DLD1 (cell line): ENCODE measurements around the gene SLC5A10.
"Not testable (repeated sequence)": the region's sequence is repeated elsewhere in the genome, so short reads cannot be mapped to it uniquely, and the experiment has no call there.

Source experiments
- in situ Hi-C: cut with HindIII; loops from 2 replicates; pipeline ENCODE4 v1.10.0; 2017; ENCODE audit warnings: low sequenced_read_pairs

The SLC5A10 gene

DNA sequence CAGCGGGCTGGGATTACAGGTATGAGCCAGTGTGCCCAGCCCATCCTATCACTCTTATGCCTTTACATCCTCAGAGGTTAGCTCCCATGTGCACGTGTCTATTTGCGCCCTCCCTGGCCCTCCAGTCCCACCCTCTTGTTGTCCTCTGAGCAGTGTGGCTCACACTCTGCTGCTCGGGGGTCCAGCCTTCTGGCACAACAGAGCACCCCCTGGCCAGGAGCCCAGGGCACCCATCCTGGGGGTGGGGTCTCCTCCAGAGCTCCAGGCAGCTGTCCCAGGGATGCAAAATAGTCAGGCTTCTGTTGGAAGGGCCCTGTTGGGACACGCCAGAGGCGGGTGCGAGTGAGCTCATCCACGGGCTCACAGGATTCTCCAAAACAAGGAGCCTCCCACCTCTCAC lies 64.3 kb downstream of the SLC5A10 start:
- in situ Hi-C loops, result no loop called here

DNA sequence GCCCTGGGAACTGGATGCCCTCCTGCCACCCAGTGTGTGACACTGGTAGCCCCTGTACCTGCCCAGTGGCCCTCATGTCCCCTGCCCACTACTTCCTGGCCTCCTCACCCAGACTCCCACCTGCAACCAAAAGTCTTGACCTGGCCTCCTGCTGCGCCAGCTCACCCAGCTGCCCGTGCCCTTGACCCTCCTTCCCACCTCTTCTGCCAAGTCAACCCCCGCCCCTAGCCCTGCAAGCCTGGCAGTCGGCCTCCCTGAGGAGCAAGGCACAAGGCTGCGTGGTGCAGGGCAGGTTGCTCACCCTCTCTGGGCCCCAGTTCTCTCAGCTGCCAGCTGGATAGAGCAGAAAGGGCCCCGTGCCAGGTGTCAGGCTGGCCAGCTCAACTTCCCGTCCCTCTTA lies 64.9 kb downstream of the SLC5A10 start:
- in situ Hi-C loops, result no loop called here

DNA sequence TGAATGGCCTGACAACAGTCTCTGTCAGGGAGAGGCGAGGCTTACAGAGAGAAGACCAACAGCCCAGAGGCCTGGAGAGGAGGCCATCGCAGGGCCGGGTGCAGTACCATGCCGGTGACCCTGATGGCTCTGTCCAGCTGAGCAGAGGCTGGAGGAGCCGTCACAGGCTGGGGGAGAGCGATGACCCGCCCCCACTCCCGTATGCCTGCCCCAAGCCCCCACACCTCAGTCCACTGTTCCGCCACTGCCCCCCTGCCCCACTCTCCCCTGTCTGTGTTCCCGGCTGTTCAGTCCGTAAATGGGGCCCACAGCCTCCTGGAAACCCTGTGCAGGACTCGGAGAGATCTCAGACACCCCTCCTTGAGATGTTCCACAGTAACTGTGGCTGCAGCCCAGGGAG lies 65.4 kb downstream of the SLC5A10 start:
- in situ Hi-C loops, result no loop called here

DNA sequence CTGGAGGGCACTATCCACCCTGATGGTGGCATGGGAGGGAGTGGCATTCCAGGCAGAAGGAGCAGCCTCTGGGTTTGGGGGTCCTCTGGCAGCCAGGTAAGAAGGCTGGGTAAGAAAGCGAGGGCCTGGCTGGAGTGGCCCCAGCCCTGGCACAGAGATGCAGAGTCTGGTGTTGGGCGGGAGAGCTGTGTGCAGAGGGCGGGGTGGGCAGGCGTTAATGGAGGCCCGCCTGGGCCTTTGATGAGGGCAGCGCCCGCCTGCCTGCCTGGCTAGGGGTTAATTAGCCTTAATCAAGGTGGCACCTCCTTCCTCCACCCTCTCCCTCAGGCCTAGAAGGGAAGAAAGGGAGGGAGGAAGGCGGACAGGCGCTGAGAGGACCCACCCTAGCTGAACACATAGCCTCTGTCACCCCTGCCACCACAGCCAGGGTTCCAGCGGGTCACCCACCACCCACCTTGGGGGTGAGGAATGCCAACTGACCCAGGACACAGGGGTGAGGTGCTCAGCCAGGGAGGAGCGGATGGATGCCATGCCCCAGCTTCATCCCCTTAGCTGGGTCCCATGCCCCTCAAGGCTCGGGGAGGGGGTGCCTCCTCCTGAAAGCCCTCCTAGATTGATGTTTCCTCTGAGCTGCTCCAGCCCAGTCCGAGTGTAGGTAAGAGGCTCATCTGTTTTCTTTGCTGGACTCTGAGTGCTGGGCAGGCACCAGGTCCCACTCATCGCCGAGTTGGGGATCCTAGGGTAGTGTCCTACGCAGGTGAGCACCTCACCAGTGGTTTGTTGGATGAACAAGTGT lies 66.0 kb downstream of the SLC5A10 start:
- in situ Hi-C loops, result no loop called here

DNA sequence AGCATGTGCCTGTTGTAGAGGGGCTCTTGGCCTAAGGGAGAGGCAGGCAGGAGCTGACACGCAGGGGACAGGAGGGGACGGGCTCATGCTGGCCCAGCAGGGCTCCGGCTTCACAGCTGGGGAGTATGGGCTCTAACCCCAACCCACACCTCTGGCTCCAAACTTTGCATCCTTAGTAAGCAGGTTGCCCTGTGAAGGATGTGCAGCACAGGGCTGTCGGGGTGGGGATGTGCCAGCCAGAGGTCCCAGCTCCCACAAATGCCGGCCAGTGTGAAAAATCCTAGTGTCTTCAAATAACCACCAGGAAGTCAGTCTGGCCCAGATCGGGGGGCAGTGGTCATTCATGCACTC lies 66.6 kb downstream of the SLC5A10 start:
- in situ Hi-C loops, result no loop called here

DNA sequence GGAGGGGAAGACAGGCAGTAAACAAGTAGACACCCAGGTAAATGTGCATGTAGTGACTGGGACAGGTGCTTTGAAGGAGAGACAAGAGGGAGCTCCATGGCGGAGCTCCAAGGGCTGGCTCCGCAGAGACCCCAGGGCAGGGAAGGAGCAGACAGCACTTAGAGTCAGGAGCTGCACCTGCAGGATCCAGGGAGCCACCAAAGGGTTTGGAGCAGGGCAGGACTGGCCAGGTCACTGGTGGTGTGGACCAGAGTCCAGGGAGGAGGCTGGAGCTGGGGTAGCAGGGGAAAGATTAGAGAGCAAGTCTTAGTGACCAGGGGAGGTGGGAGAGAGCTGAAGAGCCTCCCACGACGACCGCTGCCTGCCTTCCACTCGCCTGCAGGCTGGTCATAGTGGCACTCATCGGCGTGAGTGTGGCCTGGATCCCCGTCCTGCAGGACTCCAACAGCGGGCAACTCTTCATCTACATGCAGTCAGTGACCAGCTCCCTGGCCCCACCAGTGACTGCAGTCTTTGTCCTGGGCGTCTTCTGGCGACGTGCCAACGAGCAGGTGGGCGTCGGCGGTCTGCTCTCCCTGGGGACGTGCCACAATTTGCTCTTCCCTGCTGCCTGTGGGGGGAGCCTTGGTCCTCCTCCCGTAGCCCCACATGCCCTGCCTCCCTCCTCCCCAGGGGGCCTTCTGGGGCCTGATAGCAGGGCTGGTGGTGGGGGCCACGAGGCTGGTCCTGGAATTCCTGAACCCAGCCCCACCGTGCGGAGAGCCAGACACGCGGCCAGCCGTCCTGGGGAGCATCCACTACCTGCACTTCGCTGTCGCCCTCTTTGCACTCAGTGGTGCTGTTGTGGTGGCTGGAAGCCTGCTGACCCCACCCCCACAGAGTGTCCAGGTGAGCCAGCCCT lies 67.3 kb downstream of the SLC5A10 start:
- in situ Hi-C loops, result no loop called here

DNA sequence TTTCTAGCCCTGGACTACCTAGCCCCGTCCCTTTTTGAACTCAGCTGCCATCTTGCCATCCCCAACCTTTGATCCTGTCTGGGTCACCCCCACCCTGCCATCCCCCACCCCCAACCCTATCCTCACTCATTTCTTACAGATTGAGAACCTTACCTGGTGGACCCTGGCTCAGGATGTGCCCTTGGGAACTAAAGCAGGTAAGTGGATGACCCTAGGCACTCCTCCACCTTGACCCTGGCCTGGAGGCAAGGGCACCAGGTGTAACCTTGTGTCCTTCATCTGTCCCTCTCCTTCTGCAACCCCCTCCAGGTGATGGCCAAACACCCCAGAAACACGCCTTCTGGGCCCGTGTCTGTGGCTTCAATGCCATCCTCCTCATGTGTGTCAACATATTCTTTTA lies 68.1 kb downstream of the SLC5A10 start:
- in situ Hi-C loops, result no loop called here

DNA sequence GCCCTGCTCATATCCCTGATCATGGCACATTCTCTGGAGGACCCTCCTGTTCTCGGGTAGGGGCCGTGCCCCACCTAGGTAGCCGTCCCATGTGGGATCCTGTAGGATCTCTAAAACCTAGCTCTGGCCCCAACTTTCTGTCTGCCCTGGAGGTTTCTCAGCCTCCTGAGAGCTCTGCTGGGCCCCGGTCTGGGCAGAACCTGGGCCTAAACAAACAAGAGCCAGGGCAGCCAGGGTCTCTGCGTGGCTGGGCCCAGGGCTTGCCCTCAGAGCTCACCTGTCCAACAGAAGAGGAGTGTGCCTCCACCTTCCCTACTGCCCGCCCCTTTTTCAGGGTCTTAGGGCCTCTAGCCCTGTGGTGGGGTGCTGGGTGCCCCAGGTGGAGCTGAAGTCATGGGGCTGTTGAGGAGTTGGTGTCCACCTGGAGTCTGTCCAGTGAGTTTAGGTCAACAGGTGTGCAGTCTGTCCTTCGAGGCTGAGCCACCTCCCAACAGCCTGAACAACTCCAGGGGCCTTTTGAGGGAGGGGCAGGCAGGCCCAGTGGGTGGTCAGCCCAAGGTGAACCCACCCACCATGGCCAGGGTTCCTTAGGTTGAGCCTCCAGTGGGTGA lies 69.2 kb downstream of the SLC5A10 start:
- in situ Hi-C loops, result not testable (repeated sequence)

DNA sequence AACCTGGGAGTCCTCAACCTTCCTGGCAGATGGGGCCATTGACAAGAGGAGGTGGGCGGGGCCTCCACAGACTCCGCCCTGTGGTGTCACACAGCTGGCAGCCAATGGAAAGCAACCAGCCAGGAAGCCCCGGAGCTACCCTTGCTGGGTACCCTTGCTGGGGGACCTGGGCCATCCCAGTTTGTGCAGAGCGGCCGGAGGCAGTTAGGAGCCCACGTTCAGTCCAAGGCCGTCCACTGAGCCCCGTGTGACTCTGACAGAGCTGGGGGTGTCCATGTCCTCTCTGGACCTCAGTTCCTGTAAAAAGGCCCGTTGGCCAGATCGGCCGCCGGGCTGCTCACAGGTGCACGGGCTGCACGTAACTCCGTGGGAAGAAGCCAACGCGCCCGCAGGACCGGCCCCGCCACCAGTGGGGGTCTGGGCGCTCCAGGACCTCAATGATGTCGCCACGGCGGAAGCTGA lies 69.7 kb downstream of the SLC5A10 start:
- in situ Hi-C loops, result no loop called here

DNA sequence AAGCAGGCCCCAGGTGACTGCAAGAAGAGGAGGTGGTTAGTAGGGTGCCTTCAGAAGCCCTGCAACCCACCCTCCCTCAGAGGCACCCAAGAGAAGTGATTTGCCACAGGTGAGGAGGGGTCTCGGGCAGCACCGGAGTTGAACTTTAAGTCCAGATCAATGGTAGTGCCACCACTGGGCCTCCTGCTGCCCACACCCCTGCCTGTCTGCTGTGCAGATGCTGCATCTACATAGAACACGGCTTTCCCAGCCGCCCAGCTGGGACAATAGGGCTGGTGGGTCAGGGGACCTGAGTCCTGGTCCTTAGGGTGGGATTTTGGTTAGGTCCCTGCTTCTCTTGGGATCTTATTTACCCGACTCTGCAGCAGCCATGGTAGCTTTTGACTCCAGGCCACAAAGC lies 70.2 kb downstream of the SLC5A10 start:
- in situ Hi-C loops, result no loop called here

DNA sequence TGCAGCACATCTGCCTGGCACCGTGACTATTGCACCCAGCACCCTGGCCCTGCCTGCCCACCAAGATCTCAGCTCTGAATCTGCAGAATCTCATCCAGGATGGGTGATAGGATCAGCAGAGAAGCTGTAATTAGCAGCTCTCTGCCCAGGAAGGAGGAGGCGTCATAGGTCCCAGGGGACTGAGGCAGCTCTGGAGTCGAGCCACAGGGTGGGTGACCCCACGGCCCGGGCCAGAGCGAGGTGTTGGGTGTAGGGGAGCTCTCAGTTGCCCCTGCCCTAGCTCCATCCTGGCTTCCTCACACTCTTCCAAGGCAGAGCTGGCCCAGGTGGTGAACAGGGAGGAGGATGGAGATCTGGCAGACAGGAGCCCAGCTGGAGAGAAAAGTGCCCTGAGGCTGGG lies 70.8 kb downstream of the SLC5A10 start:
- in situ Hi-C loops, result no loop called here

DNA sequence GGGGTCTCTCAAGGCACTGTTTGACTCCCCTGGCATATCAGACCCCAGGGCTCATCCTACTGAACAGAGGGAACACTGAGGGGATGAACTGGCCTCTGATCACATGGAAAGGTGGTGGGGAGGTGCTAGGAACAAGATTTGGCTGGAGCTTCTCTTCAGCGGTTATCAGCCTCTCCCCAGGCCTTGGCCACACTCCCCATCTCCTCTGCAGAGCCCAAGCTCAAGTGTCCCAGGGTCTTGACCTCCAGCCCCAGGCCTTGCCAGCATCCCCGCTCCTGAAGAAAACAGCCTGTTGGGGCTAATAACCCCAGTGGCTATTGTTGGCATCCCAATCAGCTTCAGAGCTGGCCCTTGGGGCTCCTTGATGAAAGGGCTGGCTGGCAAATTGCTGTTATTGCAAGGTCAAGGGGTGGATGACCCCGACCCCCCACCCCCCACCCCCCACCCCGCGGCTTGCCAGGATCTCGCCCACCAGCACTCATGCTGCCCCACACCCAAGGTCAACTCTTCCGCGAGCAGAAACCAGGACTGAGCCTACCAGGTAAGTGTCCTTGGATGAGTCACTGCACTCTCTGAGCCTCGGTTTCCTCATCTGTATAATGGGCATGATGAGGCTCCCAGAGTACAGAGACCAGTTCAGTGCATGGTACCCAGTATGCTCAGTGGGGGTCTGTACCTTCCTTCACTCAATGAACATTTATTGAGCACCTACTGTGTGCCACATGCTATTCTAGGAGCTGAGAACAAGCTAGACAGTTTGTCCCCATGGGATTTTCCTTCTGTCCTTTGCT lies 71.4 kb downstream of the SLC5A10 start:
- in situ Hi-C loops, result no loop called here

DNA sequence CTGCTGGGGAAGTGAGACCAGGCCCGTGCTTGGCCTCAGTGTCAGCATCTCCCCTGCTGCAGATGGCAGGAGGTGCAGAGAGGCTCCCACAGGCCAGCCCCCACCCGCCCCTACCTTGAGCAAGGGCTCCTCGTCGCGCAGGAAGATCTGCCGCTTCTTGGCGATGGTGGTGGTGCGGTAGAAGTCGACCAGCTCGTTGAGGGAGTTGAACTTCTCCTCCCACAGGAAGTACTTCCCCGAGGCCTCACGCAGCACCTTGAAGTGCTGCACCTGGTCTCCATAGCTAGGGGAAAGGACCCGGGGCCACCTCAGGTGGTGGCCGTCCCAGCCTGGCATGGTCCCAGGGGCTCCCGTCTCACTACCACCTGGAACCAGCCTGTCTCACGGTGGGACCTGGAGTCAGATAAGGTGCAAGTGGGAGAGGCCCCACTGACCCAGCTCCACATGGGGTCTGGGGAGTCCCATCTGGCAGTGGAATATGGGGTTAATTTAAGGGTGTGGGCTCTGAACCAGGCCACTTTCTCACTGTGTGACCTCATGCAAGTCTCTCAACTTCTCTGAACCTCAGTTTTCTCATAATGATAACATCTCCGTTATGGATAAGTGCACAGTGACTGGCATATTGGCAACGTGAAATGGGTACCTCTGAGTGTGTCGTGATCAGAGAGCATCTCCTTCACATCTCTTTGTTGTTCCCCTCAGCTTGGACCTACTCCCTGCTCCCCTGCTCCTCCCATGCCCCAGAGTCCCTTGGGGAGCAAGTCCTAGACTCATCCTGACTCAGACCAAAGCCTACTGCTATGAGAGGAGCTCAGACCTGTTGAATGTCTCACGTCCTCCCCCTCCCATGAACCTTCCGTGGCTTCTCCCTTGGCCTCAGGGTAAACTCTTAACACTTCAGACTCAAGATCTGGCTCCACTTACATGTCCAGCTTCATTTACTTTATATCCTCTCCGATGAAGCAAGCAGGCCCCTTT lies 72.4 kb downstream of the SLC5A10 start:
- in situ Hi-C loops, result no loop called here

DNA sequence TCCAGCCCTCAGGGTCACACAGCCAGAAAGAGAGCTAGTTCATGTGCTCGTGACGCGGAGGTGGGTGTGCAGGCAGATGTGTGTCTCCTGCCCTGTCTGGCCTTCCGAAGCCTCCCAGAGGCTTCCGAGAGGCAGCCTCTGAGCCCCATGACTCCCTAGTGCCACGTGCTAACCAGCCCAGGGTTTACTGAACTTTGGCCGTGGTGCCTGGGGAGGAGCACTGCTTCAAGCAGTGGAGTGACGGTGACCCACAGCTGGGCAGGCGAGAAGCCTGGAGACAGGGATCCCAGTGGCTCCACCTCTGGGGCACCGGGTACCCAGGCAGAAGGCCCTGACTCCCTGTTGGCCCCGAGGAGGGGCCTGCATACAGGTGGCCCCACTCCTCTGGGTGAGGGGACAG lies 76.7 kb downstream of the SLC5A10 start:
- in situ Hi-C loops, result not testable (repeated sequence)

DNA sequence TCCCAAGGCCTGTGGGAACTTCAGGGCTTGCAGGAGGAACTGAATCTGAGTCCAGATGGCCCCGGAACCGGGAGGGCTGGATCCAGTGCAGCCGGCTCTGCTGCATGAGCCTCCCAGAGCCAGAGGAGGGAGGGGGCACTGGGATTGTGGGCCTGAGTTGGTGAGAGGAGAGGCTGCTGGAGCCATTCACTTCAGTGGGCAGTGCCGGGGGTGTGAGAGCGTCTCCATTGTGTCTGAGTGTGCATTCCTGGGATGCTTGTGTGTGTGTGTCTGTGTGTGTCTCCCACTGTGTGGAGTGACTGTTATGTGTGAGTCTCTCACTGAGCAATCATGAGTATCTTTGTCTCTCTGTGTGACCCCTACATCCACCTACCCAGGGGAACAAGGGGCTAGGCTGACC lies 77.8 kb downstream of the SLC5A10 start:
- in situ Hi-C loops, result not testable (repeated sequence)

DNA sequence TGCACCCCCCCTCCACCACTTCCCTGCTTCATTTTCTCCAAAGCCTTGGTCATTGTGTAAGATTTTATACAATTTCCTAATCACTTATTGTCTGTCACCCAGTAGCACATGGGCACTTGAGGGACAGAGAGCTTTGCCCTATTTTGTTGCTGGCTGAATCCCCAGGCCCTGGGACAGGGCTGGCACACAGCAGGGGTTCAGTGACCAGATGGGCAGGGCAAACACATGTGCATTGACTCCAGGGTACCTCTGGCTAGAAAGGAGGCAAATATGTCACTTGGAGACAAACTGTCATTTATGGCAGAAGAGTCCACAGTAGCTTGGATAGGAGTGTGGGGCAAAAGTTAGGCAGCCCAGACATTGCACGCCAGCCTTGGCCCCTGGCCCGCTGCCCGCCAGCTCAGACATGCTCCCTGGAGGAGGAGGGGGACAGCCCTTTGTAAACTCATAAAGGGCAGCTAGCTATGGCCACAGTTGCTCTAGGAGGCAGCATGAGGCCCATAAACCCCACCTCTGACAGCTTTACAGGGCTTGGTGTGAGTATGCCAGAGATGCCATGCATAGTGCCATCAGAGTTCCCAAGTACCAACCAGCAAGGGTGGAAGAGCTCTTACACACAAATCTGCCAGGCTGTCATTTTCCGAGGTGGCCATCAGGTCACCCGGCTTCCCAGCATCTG lies 78.9 kb downstream of the SLC5A10 start:
- in situ Hi-C loops, result not testable (repeated sequence)

DNA sequence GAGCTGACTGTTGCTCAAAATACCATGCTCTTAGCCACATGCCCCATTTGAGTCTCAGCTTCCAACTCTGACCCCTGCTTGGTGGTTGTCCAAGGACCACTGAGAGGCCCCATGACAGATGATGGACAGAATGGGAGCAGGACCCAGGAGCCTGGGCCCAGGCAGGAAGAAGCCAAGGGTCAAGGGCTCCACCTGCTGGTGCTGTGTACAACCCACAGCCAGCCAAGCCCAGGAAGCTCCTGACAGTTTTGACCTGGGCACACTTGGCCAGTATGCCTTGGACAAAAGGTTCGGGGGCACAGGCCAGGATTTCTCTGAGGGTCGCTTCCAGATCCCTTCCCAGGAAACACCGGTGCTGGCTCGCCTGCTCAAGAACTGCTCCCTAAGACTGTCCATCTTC lies 79.8 kb downstream of the SLC5A10 start:
- in situ Hi-C loops, result not testable (repeated sequence)

DNA sequence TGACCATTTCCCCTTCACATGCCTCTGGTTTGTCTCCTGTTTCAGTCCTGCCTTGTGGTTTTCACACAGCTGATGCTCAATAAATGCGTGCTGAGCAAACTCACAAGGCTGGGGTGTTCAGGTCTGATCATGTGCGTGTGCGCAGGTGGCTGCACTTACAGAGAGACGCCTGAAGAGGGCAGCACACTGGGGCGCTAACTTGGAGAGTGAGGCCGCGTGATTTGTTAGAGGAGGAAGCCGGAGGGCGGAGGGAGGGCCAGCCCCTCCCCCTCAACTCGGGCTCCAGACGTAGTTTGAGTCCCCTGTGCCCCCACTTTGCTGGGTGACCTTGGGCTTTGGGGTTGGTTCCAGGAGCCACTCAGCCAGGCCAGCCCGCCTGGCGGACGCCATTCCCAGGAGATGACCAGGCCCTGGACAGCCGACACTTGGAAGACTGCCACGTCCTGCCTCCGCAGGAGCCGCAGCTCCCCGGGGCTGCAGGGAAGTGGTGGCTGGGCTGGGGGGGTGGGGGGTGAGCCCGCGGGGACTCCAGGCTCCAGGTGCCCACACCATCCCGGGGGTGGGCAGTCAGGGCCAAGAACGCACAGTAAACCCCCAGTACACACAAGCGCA lies 80.5 kb downstream of the SLC5A10 start:
- in situ Hi-C loops, result not testable (repeated sequence)

DNA sequence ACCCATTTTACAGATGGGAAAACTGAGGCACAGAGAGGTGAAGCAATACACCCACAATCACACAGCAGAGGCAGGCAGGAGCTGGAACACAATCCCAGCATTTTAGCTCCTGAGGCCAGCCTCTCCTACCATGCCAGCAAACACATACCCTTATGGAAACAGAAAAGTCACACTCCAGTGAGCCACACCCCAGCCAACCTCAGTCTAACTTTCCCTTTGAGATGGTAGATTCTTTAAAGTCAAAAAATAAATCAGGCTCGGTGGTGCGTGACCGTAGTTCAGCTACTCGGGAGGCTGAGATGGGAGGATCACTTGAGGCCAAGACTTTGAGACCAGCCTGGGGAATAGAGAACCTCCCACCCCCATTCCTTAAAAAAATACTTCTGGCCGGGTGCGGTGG lies 84.2 kb downstream of the SLC5A10 start:
- in situ Hi-C loops, result not testable (repeated sequence)
